CD4-positive, alpha-beta T cell treated with Interleukin-6 at 100 ng/mL for 8 hours (primary cell): ENCODE data around the gene KNTC1.
"Not testable (repeated sequence)": the region's sequence is repeated elsewhere in the genome, so short reads cannot be mapped to it uniquely, and the experiment has no call there.

ENCODE experiments used
- DNase-seq: peaks from one replicate; pipeline ENCODE4 v3.0.0-alpha.2; 2020; ENCODE audit warnings: mixed read lengths, low spot score

Gene KNTC1

GRCh38 chr12:122646517-122647217 lies 119.6 kb downstream of the KNTC1 start:
- DNase-seq, result peak; percentile 11

- no peak for DNase-seq
Observed at GRCh38 chr12:122651520-122652224, 124.6 kb downstream of the KNTC1 start.

- DNase-seq, result not testable (repeated sequence)
Observed at GRCh38 chr12:122653291-122653690, 126.2 kb downstream of the KNTC1 start.

- DNase-seq, result no peak
Observed at GRCh38 chr12:122656298-122656697, 129.2 kb downstream of the KNTC1 start.

- DNase-seq, result no peak
Observed at GRCh38 chr12:122659579-122659978, 132.5 kb downstream of the KNTC1 start.

GRCh38 chr12:122661246-122661645 lies 134.2 kb downstream of the KNTC1 start:
- no peak for DNase-seq

GRCh38 chr12:122661938-122662337 lies 134.9 kb downstream of the KNTC1 start:
- no peak for DNase-seq

GRCh38 chr12:122665349-122665748 lies 138.3 kb downstream of the KNTC1 start:
- DNase-seq, result no peak

GRCh38 chr12:122665759-122666158 lies 138.7 kb downstream of the KNTC1 start:
- DNase-seq, result no peak

GRCh38 chr12:122668268-122668667 lies 141.2 kb downstream of the KNTC1 start:
- no peak for DNase-seq

- no peak for DNase-seq
Observed at GRCh38 chr12:122669397-122670070, 142.5 kb downstream of the KNTC1 start.

GRCh38 chr12:122672515-122672914 lies 145.5 kb downstream of the KNTC1 start:
- DNase-seq, result no peak
